Adipose tissue (tissue), 3 donors: Measurements from ENCODE around the gene COL17A1. TPM values are rescaled to one million over a fixed set of nuclear protein-coding genes. Genes with fewer than 3 reads are reported as not detected.

Experiments
- H3K27ac ChIP-seq: one replicate; pipeline ENCODE4 v1.5.1; 2013; ENCODE audit warnings: low read depth, low read length
- WGBS, 3 donors: extraction: QIAGEN DNeasy Blood & Tissue Kit; methylation state at CpG; one replicate each; pipeline ENCODE4 v1.1.7; 2013; 5-methylcytosine and 5-hydroxymethylcytosine counted together
- polyA plus RNA-seq, 3 donors: library from polyadenylated mRNA; stranded (reverse); fragments of 200-250 nt; gene quantifications; one replicate each; pipeline ENCODE4 v1.2.3, GENCODE V29; 2013
- donor health status: healthy with polysubstance abuse.
- donor health status: Bipolar disorder and iron deficiency.
- donor health status: healthy.

The COL17A1 gene
- polyA plus RNA-seq, 3 donors = 0.12 to 1.0 (median 0.45) TPM

GRCh38 chr10:104100795-104101194, 15.1 kb upstream of the COL17A1 start:
- no peak overlapping the region for H3K27ac ChIP-seq
- WGBS, 3 donors = 0% methylated on average over 1 of the region's 1 CpG

DNA sequence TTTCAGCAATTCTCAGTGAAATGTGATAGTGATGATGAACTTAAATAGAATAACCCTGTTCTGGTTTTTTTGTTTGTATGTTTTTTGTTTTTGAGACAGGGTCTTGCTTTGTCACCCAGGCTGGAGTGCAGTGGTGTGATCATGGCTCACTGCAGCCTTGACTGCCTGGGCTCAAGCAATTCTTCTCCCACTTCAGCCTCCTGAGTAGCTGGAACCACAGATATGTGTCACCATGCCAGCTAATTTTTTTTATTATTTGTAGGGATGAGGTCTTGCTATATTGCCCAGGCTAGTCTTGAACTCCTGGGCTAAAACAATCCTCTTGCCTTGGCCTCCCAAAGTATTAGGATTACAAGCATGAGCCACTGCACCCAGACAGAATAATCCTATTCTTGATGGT, 14.3 kb upstream of the COL17A1 start:
- H3K27ac ChIP-seq = no peak overlapping the region

DNA sequence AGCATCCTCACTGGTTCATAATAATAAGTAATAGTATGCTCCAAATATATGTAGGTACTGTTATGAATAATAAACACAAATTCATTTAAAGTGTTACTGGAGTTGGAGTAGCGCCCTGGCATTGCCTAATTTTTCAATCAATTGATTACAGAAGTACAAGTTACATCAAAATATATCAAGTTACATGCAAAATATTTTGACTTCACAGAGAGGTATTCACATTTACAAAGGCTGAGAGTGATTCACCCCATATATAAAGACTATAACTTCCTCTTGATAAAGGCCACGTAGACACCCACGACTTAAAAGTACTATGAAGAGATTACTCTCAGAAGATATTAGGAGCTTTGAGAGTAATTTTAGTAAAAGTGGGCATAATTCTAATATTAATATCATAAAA, 13.6 kb upstream of the COL17A1 start:
- no peak overlapping the region for H3K27ac ChIP-seq
- 85 to 92% (median 85%) methylated on average over 3 of the region's 3 CpGs for WGBS, 3 donors

- WGBS, 3 donors = 93 to 95% (median 93%) methylated on average over 4 of the region's 4 CpGs
- H3K27ac ChIP-seq = no peak overlapping the region
These were observed 12.8 kb upstream of the COL17A1 start for GRCh38 chr10:104098358-104098925.

- H3K27ac ChIP-seq = no peak overlapping the region
- WGBS, 3 donors = 89 to 95% (median 91%) methylated on average over 2 of the region's 2 CpGs
These were observed 11.0 kb upstream of the COL17A1 start for GRCh38 chr10:104096692-104097091.

DNA sequence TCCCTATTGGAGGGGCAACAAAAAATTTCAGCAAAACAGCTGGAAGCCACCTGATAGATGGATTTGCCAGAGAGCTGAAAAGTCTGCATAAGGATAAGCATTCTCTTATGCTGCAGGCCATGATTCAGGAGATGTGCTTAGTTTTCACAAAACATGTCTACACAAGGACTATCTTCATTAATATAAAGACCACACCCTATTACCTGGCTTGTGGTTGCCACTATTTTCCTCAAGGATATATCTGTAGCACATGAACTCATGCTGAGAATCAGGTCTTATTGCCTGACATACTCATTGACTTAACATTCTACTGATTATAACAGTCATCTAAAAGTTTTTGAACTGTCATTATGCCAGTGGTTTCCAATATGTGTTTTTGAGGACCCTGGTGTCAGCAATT, 7.1 kb upstream of the COL17A1 start:
- no peak overlapping the region for H3K27ac ChIP-seq

- 71 to 78% (median 73%) methylated on average over 2 of the region's 2 CpGs for WGBS, 3 donors
- H3K27ac ChIP-seq = no peak overlapping the region
These were observed 4.9 kb upstream of the COL17A1 start for GRCh38 chr10:104090611-104091010.

DNA sequence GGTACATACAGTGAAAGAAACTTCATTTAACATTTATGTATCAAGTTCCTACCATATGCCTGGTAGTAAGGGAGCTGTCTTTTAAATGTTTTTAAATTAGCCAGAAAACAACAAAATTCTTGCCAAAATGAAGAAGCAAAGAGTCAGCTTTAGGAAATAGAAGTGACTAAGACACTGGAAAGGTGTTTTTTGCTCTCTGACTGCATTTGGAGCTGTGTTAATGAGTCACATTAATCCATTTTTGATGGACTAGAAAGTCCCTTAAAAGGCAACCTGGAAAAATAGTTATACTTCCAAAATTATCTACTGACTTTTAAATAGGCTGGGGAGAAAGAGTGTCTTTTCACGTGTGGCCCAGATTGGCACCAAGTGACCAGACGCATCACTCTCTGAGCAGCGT, 3.9 kb upstream of the COL17A1 start:
- H3K27ac ChIP-seq = no peak overlapping the region
- WGBS, 3 donors = 81 to 86% (median 85%) methylated on average over 3 of the region's 3 CpGs

- H3K27ac ChIP-seq = no peak overlapping the region
- WGBS, 3 donors = 91 to 93% (median 91%) methylated on average over 5 of the region's 5 CpGs
These were observed 2.6 kb upstream of the COL17A1 start for GRCh38 chr10:104088239-104088638.

DNA sequence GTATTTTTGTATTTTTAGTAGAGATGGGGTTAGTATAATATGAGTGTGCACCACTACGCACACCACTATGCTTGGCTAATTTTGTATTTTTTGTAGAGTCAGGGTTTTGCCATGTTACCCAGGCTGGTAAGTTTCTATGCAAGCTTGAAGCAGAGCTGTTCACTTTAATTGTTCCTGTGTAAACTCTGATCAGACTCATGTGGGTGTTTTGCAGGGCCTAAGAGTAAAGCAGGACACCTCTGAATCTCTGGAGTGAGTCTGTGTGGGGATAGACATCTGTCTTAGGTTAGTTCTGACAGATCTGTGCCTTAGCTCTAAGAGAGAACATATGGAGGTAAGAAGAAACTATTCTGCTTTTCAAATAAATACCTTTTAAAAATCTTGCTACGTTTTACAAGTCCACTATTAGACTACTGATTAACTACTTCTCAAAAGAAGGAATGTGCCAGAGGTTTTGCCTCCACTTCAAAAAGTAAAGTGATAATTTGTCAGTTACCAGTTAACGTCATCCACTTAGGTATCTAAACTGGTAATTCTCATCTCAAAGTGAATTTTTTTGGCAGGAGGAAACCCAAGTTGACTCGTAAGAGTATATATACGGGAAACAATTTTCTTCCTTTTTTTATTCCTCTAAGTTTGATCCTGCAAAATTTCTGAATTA, 1.1 kb downstream of the COL17A1 start:
- 68 to 81% (median 78%) methylated on average over 5 of the region's 5 CpGs for WGBS, 3 donors
- H3K27ac ChIP-seq = no peak overlapping the region

DNA sequence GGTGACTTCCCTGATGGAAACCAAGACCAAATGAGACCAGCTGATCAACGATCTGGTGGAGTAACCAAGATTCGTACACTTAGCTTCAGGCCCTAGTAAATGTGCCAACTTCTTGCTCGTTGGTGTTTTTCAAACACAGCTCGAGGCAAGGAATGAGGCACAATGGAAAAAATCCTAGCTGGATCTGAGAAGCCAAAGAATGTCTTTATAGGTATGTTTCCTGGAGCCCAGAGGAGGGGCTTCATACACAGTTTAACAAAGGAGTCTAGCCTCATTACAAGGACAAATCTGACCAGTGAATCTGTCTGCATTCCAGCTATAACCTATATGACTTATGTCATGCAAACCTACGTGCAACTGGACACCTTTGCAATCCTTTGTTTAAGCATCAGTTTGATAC, 3.7 kb downstream of the COL17A1 start:
- WGBS, 3 donors = 71 to 81% (median 80%) methylated on average over 5 of the region's 5 CpGs

DNA sequence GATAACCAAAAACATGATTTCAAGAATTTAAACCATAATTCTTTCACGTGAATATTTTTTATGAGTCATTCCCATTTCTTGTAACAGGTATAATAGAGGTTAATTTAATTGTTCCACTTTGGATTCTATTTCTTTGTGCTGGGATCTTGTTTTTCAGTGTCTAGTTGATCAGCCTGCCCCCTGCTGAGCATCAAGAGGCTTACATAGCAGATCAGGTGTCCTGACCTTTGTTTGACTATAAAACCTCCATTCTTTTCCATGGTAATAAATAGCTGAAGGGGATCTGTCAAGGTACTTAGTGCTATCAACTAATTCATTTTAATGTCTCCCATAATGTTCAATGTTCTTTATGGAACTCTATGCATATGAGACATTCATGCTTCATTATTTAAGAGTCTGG, 4.9 kb downstream of the COL17A1 start:
- WGBS, 3 donors = 33 to 63% (median 61%) methylated on average over 1 of the region's 1 CpG
- no peak overlapping the region for H3K27ac ChIP-seq

More for the DNA sequence above, 3.7 kb downstream of the COL17A1 start:
- H3K27ac ChIP-seq = no peak overlapping the region

DNA sequence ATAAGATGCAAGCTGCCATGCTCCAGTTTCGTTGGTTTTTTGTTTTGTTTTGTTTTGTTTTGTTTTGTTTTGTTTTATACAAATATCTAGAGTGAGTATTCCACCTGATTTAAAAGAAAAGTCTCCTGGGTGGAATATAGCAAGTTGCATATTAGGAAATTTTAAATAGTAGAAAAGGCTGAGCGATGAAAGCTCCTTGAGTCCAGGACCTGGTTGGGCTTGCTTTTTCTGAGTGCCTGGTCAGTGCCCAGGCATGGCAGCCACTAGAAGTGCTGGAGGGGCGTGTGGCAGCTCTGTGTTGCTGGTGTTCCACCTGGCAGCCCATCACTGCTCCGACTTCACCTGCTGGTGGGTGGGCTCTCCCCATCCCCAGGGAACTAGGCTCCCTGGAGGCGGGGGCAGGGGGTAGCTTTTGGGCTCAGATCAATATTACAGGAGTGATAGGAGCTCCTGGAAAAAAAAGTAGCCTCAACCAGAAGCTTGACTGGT, 8.0 kb downstream of the COL17A1 start:
- WGBS, 3 donors = 80 to 89% (median 87%) methylated on average over 5 of the region's 5 CpGs
- H3K27ac ChIP-seq = no peak overlapping the region

- no peak overlapping the region for H3K27ac ChIP-seq
- 59 to 73% (median 68%) methylated on average over 3 of the region's 3 CpGs for WGBS, 3 donors
These were observed 8.4 kb downstream of the COL17A1 start for GRCh38 chr10:104077247-104077646.

DNA sequence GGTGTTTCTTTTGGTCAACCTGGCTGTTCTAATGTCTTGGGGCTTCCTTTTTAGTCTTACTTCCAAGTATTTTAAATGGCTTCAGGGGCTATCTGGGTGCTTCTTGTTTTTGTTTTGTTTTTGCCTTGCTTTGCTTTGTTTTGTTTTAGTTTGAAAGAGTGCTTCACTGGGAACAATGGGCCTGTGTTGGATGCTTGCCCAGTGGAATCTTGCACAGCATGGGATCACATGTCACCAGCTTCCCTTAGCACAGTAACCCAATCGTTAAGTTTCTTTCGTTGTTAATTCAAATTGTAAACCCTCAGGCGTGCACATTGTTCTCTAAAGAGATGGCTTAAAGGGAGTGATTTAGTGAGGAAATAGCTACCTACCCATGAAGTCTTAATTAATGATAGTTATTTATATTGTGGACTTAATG, 8.9 kb downstream of the COL17A1 start:
- H3K27ac ChIP-seq = no peak overlapping the region

GRCh38 chr10:104074505-104074904, 11.2 kb downstream of the COL17A1 start:
- H3K27ac ChIP-seq = no peak overlapping the region
- 86 to 90% (median 89%) methylated on average over 6 of the region's 6 CpGs for WGBS, 3 donors

More for the DNA sequence above, 8.9 kb downstream of the COL17A1 start:
- 20 to 32% (median 28%) methylated on average over 3 of the region's 3 CpGs for WGBS, 3 donors

- no peak overlapping the region for H3K27ac ChIP-seq
- WGBS, 3 donors = 56 to 75% (median 65%) methylated on average over 5 of the region's 5 CpGs
These were observed 12.9 kb downstream of the COL17A1 start for GRCh38 chr10:104072786-104073185.

GRCh38 chr10:104069613-104070012, 16.1 kb downstream of the COL17A1 start:
- H3K27ac ChIP-seq = no peak overlapping the region
- 67 to 71% (median 70%) methylated on average over 6 of the region's 6 CpGs for WGBS, 3 donors

DNA sequence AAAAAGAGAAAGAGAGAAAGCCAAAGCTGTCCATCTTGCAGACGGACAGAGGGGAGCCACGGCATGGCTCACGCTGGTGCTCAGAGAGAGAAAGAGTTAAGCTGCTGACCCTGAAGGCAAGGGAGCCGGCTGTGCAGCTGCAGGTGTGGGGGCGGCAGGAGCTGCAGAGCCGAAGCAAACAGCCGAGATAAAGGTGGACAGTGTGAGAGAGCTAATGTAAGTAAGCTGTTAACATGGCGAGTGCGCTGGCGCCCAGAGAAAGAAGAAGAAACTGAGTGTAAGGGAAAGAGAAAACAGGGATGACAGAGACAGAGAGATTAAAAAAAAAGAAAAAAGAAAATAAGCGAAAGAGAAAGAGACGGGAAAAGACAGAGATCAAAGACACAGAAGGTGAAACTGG, 18.2 kb downstream of the COL17A1 start:
- 27 to 79% (median 73%) methylated on average over 12 of the region's 12 CpGs for WGBS, 3 donors
- H3K27ac ChIP-seq = no peak overlapping the region

GRCh38 chr10:104066945-104067344, 18.7 kb downstream of the COL17A1 start:
- no peak overlapping the region for H3K27ac ChIP-seq
- WGBS, 3 donors = 79 to 89% (median 81%) methylated on average over 7 of the region's 7 CpGs
